Measurements from ENCODE around the gene CT45A1.
"Not testable (repeated sequence)": the region's sequence is repeated elsewhere in the genome, so short reads cannot be mapped to it uniquely, and the experiment has no call there.

The CT45A1 gene

GRCh38 chrX:135713795-135714194 is 356 bp downstream of the CT45A1 start:
- in situ Hi-C loops (cut with MboI; ENCODE audit: low pct_unique_long_range_greater_than_20kb, low sequenced_read_pairs, unreplicated experiment), result no loop called here
- no peak for DNase-seq (ENCODE audit: low spot score)
- no peak for TF ChIP-seq CTCF (IDR thresholded peaks at IDR 0.05; ENCODE audit: extremely low read depth, insufficient read depth, missing control alignments)

DNA sequence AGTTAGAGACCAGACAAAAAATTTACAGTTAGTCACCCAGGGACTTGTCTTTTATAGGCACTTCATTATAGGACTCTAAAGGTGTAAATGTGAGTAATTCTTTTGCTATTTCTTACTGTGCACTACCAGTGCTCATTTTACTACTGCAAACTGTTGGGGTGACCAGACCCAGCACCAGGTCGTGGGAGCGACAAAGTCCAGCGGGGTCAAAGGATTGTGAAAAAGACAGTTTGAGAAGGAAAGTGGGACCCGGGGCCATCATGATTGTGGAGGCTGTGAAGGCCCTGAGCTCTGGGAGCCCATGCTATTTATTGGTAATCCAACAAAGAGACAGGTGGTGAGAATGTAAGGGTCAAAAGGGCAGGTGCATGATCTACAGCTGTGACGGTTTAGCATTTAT is 21.2 kb downstream of the CT45A1 start:
- in situ Hi-C loops (cut with MboI; ENCODE audit: low pct_unique_long_range_greater_than_20kb, low sequenced_read_pairs, unreplicated experiment); DNase-seq (ENCODE audit: low spot score): not testable (repeated sequence)

DNA sequence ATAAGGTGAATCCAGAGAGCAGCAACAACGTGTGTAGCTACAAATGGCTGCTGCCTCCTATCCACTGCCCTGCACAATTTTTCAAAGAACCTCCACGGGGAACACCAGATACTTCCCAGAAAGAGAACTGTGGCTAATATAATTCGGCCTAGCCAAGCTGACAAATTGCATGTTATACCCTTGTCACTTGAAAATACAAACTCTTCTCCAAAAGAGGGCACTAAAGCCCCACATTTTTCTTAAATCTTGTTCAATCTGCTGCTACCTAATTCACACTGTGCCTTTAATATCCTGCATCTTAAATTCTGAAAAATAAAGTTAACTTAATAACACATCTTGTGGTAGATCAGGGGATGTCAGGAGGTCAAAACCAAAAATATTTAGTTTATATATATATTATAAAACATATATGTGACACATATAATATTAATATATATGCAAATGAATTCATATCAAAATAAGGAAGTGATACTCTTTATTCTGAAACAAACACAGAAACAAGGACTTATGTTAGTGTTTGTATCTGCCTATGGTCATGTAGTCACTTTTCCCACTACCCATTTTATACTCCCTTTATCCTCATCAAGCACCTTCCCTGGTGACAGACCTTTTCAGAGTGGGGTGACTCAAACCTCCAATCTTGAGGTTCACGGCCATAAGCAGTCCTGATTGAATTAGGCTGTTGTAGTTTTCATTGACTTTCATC is 24.1 kb downstream of the CT45A1 start:
- in situ Hi-C loops (cut with MboI; ENCODE audit: low pct_unique_long_range_greater_than_20kb, low sequenced_read_pairs, unreplicated experiment), result no loop called here
- no peak for TF ChIP-seq CTCF (IDR thresholded peaks at IDR 0.05; ENCODE audit: extremely low read depth, insufficient read depth, missing control alignments)
- no peak for DNase-seq (ENCODE audit: low spot score)

- TF ChIP-seq CTCF (IDR thresholded peaks at IDR 0.05; ENCODE audit: extremely low read depth, insufficient read depth, missing control alignments), result peak; percentile 66
- in situ Hi-C loops (cut with MboI; ENCODE audit: low pct_unique_long_range_greater_than_20kb, low sequenced_read_pairs, unreplicated experiment), result no loop called here
- peak; percentile 44 for DNase-seq (ENCODE audit: low spot score)
Observed at GRCh38 chrX:135740681-135741149, 27.3 kb downstream of the CT45A1 start.

DNA sequence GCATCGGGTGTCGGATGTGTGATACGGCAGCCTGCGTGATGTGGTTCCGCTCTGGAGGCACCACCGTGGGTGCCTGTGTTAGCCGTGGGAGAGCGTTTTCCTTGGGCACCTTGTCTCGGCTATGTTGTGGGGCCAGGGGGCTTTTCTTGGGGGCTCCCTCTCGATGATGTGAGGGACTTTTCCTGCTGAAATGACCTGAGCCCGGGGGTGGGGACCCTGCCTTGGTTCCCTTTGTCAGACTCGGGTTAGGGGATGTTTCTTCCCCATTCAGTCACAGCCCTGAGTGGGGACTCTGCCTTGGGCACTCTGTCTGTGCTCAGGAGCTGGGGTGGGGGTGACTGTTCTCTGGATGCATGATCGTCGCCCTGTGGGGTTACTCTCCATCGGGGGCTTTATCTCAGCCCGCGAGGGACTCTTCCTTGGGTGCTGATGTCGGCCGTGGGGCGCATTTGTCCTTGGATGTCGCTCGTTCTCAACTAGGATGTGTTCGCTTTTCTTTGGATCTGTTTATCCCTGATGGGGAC is 27.8 kb downstream of the CT45A1 start:
- DNase-seq (ENCODE audit: low spot score), result no peak
- in situ Hi-C loops (cut with MboI; ENCODE audit: low pct_unique_long_range_greater_than_20kb, low sequenced_read_pairs, unreplicated experiment), result no loop called here
- TF ChIP-seq CTCF (IDR thresholded peaks at IDR 0.05; ENCODE audit: extremely low read depth, insufficient read depth, missing control alignments), result no peak

DNA sequence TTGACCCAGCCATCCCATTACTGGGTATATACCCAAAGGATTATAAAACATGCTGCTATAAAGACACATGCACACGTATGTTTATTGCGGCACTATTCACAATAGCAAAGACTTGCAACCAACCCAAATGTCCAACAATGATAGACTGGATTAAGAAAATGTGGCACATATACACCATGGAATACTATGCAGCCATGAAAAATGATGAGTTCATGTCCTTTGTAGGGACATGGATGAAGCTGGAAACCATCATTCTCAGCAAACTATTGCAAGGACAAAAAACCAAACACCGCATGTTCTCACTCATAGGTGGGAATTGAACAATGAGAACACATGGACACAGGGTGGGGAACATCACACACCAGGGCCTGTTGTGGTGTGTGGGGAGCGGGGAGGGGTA is 31.3 kb downstream of the CT45A1 start:
- DNase-seq (ENCODE audit: low spot score); in situ Hi-C loops (cut with MboI; ENCODE audit: low pct_unique_long_range_greater_than_20kb, low sequenced_read_pairs, unreplicated experiment): not testable (repeated sequence)

- in situ Hi-C loops (cut with MboI; ENCODE audit: low pct_unique_long_range_greater_than_20kb, low sequenced_read_pairs, unreplicated experiment); DNase-seq (ENCODE audit: low spot score): not testable (repeated sequence)
Observed at GRCh38 chrX:135768091-135768490, 54.7 kb downstream of the CT45A1 start, which contains the start of gene CT45A3. Gene CT45A3, minus strand, starts transcription at chrX:135768191. Its CDS starts 3,747 bp downstream, at chrX:135764444.

Data from GM13977 (cell line).